ENCODE measurements around the gene OCA2. TPM values are rescaled to one million over a fixed set of nuclear protein-coding genes. Genes with fewer than 3 reads are reported as not detected.
"Not testable (repeated sequence)": the region's sequence is repeated elsewhere in the genome, so short reads cannot be mapped to it uniquely, and the experiment has no call there.

The OCA2 gene
- polyA plus RNA-seq, 4 donors: 2.7 to 9.8 (median 9.0) TPM

- DNase-seq (ENCODE audit: low read depth in 4 of 4, low spot score in 3 of 4): no peak
Measured at GRCh38 chr15:27796405-27797320, 302.5 kb downstream of the OCA2 start.

- no peak for DNase-seq (ENCODE audit: low read depth in 4 of 4, low spot score in 3 of 4)
Measured at GRCh38 chr15:27792756-27793264, 306.3 kb downstream of the OCA2 start.

- DNase-seq (ENCODE audit: low read depth in 4 of 4, low spot score in 3 of 4): no peak
Measured at GRCh38 chr15:27790270-27790669, 308.8 kb downstream of the OCA2 start.

GRCh38 chr15:27787931-27788330, 311.2 kb downstream of the OCA2 start:
- DNase-seq (ENCODE audit: low read depth in 4 of 4, low spot score in 3 of 4): no peak

- DNase-seq (ENCODE audit: low read depth in 4 of 4, low spot score in 3 of 4): no peak
Measured at GRCh38 chr15:27784107-27784506, 315.0 kb downstream of the OCA2 start.

GRCh38 chr15:27783678-27784077, 315.4 kb downstream of the OCA2 start:
- no peak for DNase-seq (ENCODE audit: low read depth in 4 of 4, low spot score in 3 of 4)

GRCh38 chr15:27782125-27782524, 317.0 kb downstream of the OCA2 start:
- DNase-seq (ENCODE audit: low read depth in 4 of 4, low spot score in 3 of 4): no peak

- DNase-seq (ENCODE audit: low read depth in 4 of 4, low spot score in 3 of 4): no peak
Measured at GRCh38 chr15:27776501-27776900, 322.6 kb downstream of the OCA2 start.

- DNase-seq (ENCODE audit: low read depth in 4 of 4, low spot score in 3 of 4): no peak
Measured at GRCh38 chr15:27774638-27775037, 324.5 kb downstream of the OCA2 start.

- no peak for DNase-seq (ENCODE audit: low read depth in 4 of 4, low spot score in 3 of 4)
Measured at GRCh38 chr15:27774191-27774590, 324.9 kb downstream of the OCA2 start.

GRCh38 chr15:27771892-27772291, 327.2 kb downstream of the OCA2 start:
- no peak for DNase-seq (ENCODE audit: low read depth in 4 of 4, low spot score in 3 of 4)

- DNase-seq (ENCODE audit: low read depth in 4 of 4, low spot score in 3 of 4): no peak
Measured at GRCh38 chr15:27770769-27771554, 328.2 kb downstream of the OCA2 start.

GRCh38 chr15:27770086-27770607, 329.0 kb downstream of the OCA2 start:
- DNase-seq (ENCODE audit: low read depth in 4 of 4, low spot score in 3 of 4): no peak

- DNase-seq (ENCODE audit: low read depth in 4 of 4, low spot score in 3 of 4): no peak
Measured at GRCh38 chr15:27769652-27770051, 329.5 kb downstream of the OCA2 start.

- DNase-seq (ENCODE audit: low read depth in 4 of 4, low spot score in 3 of 4): no peak
Measured at GRCh38 chr15:27768732-27769475, 330.2 kb downstream of the OCA2 start.

GRCh38 chr15:27767918-27768640, 331.0 kb downstream of the OCA2 start:
- DNase-seq (ENCODE audit: low read depth in 4 of 4, low spot score in 3 of 4): no peak

GRCh38 chr15:27767430-27767829, 331.7 kb downstream of the OCA2 start:
- not testable (repeated sequence) for DNase-seq (ENCODE audit: low read depth in 4 of 4, low spot score in 3 of 4)

- DNase-seq (ENCODE audit: low read depth in 4 of 4, low spot score in 3 of 4): no peak
Measured at GRCh38 chr15:27764339-27764738, 334.8 kb downstream of the OCA2 start.

GRCh38 chr15:27763514-27763913, 335.6 kb downstream of the OCA2 start:
- no peak for DNase-seq (ENCODE audit: low read depth in 4 of 4, low spot score in 3 of 4)

- no peak for DNase-seq (ENCODE audit: low read depth in 4 of 4, low spot score in 3 of 4)
Measured at GRCh38 chr15:27762471-27762870, 336.6 kb downstream of the OCA2 start.

All from left renal pelvis (tissue), 4 donors.